Measurements from ENCODE around the gene POM121L2. TPM values are rescaled to one million over a fixed set of nuclear protein-coding genes. Genes with fewer than 3 reads are reported as not detected.

POM121L2 gene
- total RNA-seq, 1 experiment from 2014 or later = not detected

DNA sequence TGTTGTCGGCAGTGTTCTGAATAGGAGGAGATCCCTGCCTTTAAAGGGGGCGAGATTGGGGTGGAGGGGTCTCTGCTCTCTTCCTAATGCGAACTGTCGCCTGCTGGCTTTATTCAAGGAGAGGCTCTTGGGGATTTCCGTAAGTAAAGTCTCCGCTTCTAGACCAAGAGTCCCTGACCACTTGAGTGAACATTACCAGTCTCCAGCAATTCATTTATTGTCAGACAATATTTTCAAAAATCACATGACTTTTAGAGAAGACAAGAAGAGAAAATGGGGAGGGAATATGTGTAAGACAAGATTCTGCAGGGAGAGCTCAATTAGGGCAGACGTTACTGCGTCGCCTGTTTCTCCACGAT, 21.2 kb downstream of the POM121L2 start:
- no peak for ATAC-seq
- RAD21 ChIA-PET (ENCODE audit: low non-redundant PET in 1 of 2, low total read pairs in 2 of 2, uncharacterized antibody in 2 of 2, unreplicated experiment in 2 of 2) = no interaction called here
- H4K20me1 ChIP-seq (ENCODE audit: insufficient read depth) = no peaks in the 10 kb centered on the region
- DNase-seq (ENCODE audit: low read depth, low spot score) = no peak
- H3K79me2 ChIP-seq (ENCODE audit: insufficient read depth, low read length) = no peaks in the 10 kb centered on the region
- no peaks in the 10 kb centered on the region for H3K9me2 ChIP-seq (ENCODE audit: insufficient read depth)
- no TSS peak for BruUV-seq (replicated peaks)
- H3K4me2 ChIP-seq (ENCODE audit: low read length) = no peak overlapping the region
- no peaks in the 10 kb centered on the region for H3K36me3 ChIP-seq (ENCODE audit: control insufficient read depth in 1 of 2, insufficient read depth in 2 of 2, low read length in 2 of 2)
- H3K4me3 ChIP-seq (replicated peaks in 1 of 2; ENCODE audit: low read depth in 1 of 2, low read length in 2 of 2) = no peak overlapping the region
- CTCF ChIA-PET = no interaction called here
- no peaks in the 10 kb centered on the region for H3K9me3 ChIP-seq (ENCODE audit: control insufficient read depth in 1 of 2, insufficient read depth in 1 of 2, low read depth in 1 of 2, low read length in 2 of 2)
- H3K27me3 ChIP-seq (ENCODE audit: insufficient read depth, low read length) = no peaks in the 10 kb centered on the region
- POLR2A ChIA-PET = no interaction called here
- no peak overlapping the region for H3K27ac ChIP-seq (ENCODE audit: low read depth, low read length)
- intact Hi-C loops (cut with micrococcal nuclease) = loop anchor here (10.0 kb wide), 3 partner anchors 116 to 384 kb away; no protein-coding TSS in a partner anchor
- peaks cover 0 to 12% of the 10 kb centered on the region in 2 experiments; a peak in 3 of 4 replicates for H3K4me1 ChIP-seq (ENCODE audit: control insufficient read depth in 1 of 2, insufficient read depth in 2 of 2, low read length in 2 of 2)
- no peak overlapping the region for H3K9ac ChIP-seq (ENCODE audit: low read length)
- TF ChIP-seq ZBTB33 (IDR thresholded peaks at IDR 0.05; ENCODE audit: extremely low read depth, insufficient replicate concordance, low read length) (no peak), ZFX (IDR thresholded peaks at IDR 0.05) (no peak), SIN3A (IDR thresholded peaks at IDR 0.05; ENCODE audit: low read depth) (no peak), FOSL1 (IDR thresholded peaks at IDR 0.05; ENCODE audit: low read depth) (no peak), POLR2A (IDR thresholded peaks at IDR 0.05; ENCODE audit: borderline replicate concordance, extremely low read depth, insufficient read depth, insufficient read length) (no peak), CEBPB (IDR thresholded peaks at IDR 0.05; ENCODE audit: low read depth) (no peak)
- TF ChIP-seq, protein P1, sequence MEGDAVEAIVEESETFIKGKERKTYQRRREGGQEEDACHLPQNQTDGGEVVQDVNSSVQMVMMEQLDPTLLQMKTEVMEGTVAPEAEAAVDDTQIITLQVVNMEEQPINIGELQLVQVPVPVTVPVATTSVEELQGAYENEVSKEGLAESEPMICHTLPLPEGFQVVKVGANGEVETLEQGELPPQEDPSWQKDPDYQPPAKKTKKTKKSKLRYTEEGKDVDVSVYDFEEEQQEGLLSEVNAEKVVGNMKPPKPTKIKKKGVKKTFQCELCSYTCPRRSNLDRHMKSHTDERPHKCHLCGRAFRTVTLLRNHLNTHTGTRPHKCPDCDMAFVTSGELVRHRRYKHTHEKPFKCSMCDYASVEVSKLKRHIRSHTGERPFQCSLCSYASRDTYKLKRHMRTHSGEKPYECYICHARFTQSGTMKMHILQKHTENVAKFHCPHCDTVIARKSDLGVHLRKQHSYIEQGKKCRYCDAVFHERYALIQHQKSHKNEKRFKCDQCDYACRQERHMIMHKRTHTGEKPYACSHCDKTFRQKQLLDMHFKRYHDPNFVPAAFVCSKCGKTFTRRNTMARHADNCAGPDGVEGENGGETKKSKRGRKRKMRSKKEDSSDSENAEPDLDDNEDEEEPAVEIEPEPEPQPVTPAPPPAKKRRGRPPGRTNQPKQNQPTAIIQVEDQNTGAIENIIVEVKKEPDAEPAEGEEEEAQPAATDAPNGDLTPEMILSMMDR (IDR thresholded peaks at IDR 0.05 in 2 of 3, conservative IDR thresholded peaks at IDR 0.05 in 1 of 3; ENCODE audit: borderline replicate concordance in 1 of 3, insufficient read depth in 1 of 3, low read depth in 2 of 3, low read length in 2 of 3) = no peak
- H2AFZ ChIP-seq (ENCODE audit: low read depth, low read length, poor library complexity, severe bottlenecking) = no peak overlapping the region
